Retinal pigment epithelial cell (primary cell): ENCODE results near the gene SLC9A4.

Experiments used
- DNase-seq: peaks from one replicate; pipeline ENCODE4 v3.0.0-alpha.2; 2010; ENCODE audit warnings: low read depth
- H3K4me3 ChIP-seq: 2 replicates; pipeline ENCODE4 v1.5.1; 2011; ENCODE audit warnings: mild to moderate bottlenecking, low read length, control low read depth, moderate library complexity
- CTCF ChIP-seq: conservative IDR thresholded peaks from 2 replicates; pipeline ENCODE4 v1.5.1; 2011; ENCODE audit warnings: low read depth, low read length, control low read depth, inconsistent platforms

SLC9A4 gene

GRCh38 chr2:102439065-102439695, 33.8 kb upstream of the SLC9A4 start:
- DNase-seq: peak; percentile 41
- no peak for TF ChIP-seq CTCF
- H3K4me3 ChIP-seq: no peak overlapping the region

- no peak overlapping the region for H3K4me3 ChIP-seq
- peak; percentile 74 for TF ChIP-seq CTCF
- DNase-seq: no peak
Measured at GRCh38 chr2:102442967-102443828, 29.8 kb upstream of the SLC9A4 start.

GRCh38 chr2:102444233-102444632, 28.8 kb upstream of the SLC9A4 start:
- TF ChIP-seq CTCF: no peak
- no peak overlapping the region for H3K4me3 ChIP-seq
- no peak for DNase-seq

- no peak for DNase-seq
- H3K4me3 ChIP-seq: no peak overlapping the region
- TF ChIP-seq CTCF: no peak
Measured at GRCh38 chr2:102446936-102447335, 26.1 kb upstream of the SLC9A4 start.

- no peak overlapping the region for H3K4me3 ChIP-seq
- peak; percentile 75 for TF ChIP-seq CTCF
- DNase-seq: peak; percentile 6
Measured at GRCh38 chr2:102449370-102449974, 23.6 kb upstream of the SLC9A4 start.

- TF ChIP-seq CTCF: no peak
- DNase-seq: no peak
Measured at GRCh38 chr2:102451968-102452367, 21.1 kb upstream of the SLC9A4 start.

More at GRCh38 chr2:102451968-102452367, 21.1 kb upstream of the SLC9A4 start:
- no peak overlapping the region for H3K4me3 ChIP-seq
